GM19438 (cell line): ENCODE measurements around the gene ADAM19.
"Not testable (repeated sequence)": the region's sequence is repeated elsewhere in the genome, so short reads cannot be mapped to it uniquely, and the experiment has no call there.

ENCODE experiments used
- ATAC-seq: cut with Tn5 transposase; IDR thresholded peaks from one replicate; pipeline ENCODE4 v1.9.1; 2021; ENCODE audit warnings: low read depth; ENCODE audit not compliant: unreplicated experiment

Gene ADAM19

DNA sequence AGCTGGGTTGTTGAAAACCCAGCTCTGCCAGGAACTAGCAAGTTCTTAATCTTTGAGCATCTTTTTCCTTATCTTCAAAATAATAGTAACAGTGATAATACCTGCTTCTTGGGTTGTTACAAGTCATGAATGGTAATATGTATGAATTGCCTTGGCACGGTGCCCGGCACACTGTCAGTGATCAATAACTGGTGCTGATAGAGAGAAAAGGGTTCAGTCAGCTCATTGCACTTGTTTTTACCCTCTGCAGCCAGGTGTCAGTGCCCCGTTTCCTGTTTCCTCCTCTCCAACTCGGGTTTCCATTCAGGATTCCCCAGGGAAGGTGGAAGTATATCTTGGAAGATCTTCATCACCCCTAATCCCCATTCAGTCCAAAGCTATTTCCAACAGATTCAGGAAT, 131.4 kb downstream of the ADAM19 start:
- no peak for ATAC-seq

- ATAC-seq = no peak
Observed at GRCh38 chr5:157443041-157443549, 132.5 kb downstream of the ADAM19 start.

GRCh38 chr5:157434096-157434495, 141.5 kb downstream of the ADAM19 start:
- ATAC-seq = no peak

DNA sequence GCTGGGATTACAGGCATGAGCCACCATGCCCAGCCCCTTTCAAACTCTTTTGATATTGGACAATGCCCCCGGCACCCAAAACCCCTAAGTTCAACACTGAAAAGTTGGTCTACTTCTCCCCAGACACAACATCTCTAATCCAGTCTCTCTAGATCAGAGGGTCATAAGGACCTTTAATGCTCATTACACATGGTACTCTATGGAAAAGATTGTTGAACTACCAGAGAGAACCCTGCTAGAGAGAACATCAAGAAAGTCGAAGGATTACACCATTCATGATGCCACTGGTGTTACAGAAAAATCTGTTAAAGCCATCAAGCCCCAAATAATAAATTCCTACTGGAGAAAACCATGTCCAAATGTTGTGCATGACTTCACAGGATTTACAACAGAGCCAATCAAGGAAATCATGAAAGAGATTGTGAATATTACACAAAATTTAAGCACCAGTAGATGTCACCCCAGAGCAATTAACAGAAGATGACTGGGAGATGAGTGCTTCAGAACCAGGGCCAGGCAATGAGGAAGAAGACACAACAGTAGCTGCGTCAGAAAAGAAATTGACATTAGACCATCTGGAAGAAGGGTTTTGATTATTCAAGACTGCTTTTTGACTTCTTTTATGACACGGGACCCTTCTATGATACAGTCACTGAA, 143.9 kb downstream of the ADAM19 start:
- no peak for ATAC-seq

DNA sequence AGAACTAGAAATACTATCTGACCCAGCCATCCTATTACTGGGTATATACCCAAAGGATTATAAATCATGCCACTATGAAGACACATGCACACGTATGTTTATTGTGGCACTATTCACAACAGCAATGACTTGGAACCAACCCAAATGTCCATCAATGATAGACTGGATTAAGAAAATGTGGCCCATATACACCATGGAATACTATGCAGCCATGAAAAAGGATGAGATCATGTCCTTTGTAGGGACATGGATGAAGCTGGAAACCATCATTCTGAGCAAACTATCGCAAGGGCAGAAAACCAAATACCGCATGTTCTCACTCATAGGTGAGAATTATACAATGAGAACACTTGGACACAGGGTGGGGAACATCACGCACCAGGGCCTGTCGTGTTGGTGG, 145.7 kb downstream of the ADAM19 start:
- ATAC-seq = not testable (repeated sequence)
